Activated gamma-delta T cell (primary cell): ENCODE results near the gene OR2AG1.
"Not testable (repeated sequence)": the region's sequence is repeated elsewhere in the genome, so short reads cannot be mapped to it uniquely, and the experiment has no call there.

Experiments
- DNase-seq: peaks from one replicate; lab custom pipeline; 2025; lab: John Stamatoyannopoulos, UW

Gene OR2AG1

GRCh38 chr11:6790546-6790945 is 7.7 kb downstream of the OR2AG1 start:
- no peak for DNase-seq

GRCh38 chr11:6794639-6795038 is 11.8 kb downstream of the OR2AG1 start:
- DNase-seq: no peak

- DNase-seq: no peak
These were observed 16.6 kb downstream of the OR2AG1 start, which contains the start of gene OR6A2 for GRCh38 chr11:6799402-6799801. Gene OR6A2 (minus strand): TSS chr11:6799689. CDS start chr11:6795708, 3,981 bp downstream.

- not testable (repeated sequence) for DNase-seq
These were observed 18.3 kb downstream of the OR2AG1 start for GRCh38 chr11:6801075-6801474.

- no peak for DNase-seq
These were observed 29.7 kb downstream of the OR2AG1 start for GRCh38 chr11:6812390-6813005.

GRCh38 chr11:6813656-6814055 is 30.8 kb downstream of the OR2AG1 start:
- no peak for DNase-seq

GRCh38 chr11:6817694-6818093 is 34.9 kb downstream of the OR2AG1 start:
- no peak for DNase-seq

- DNase-seq: no peak
These were observed 36.1 kb downstream of the OR2AG1 start for GRCh38 chr11:6818967-6819366.

- DNase-seq: no peak
These were observed 41.5 kb downstream of the OR2AG1 start for GRCh38 chr11:6824136-6824823.

GRCh38 chr11:6825231-6825744 is 42.5 kb downstream of the OR2AG1 start:
- DNase-seq: no peak

GRCh38 chr11:6828103-6828502 is 45.3 kb downstream of the OR2AG1 start:
- no peak for DNase-seq

- DNase-seq: no peak
These were observed 50.5 kb downstream of the OR2AG1 start for GRCh38 chr11:6833356-6833755.

- no peak for DNase-seq
These were observed 51.2 kb downstream of the OR2AG1 start for GRCh38 chr11:6834021-6834420.
